OCI-LY1 (cell line): ENCODE data around the gene MRPS26.

Experiments
- H2AFZ ChIP-seq: fragments of 200-600 bp; sonication (generic), shearing (Covaris generic); 2 replicates; pipeline ENCODE4 v1.6.0; 2014; ENCODE audit warnings: antibody characterized with exemption, mild to moderate bottlenecking, low read length
- H3F3A ChIP-seq: fragments of 200-600 bp; sonication (generic), shearing (Covaris generic); 2 replicates; pipeline ENCODE4 v1.6.0; 2014; ENCODE audit warnings: mild to moderate bottlenecking, antibody characterized with exemption, low read length, moderate library complexity; ENCODE audit not compliant: insufficient read depth
- H3K27ac ChIP-seq: fragments of 200-600 bp; sonication (generic); 2 replicates; pipeline ENCODE4 v1.5.1; 2014; ENCODE audit warnings: low read length, mixed run types, mild to moderate bottlenecking, low read depth; ENCODE audit not compliant: poor library complexity, severe bottlenecking
- H3K27me3 ChIP-seq: fragments of 200-600 bp; sonication (generic); 2 replicates; pipeline ENCODE4 v1.6.0; 2014; ENCODE audit warnings: antibody characterized with exemption, mild to moderate bottlenecking, low read length, moderate library complexity; ENCODE audit not compliant: insufficient read depth
- H3K36me3 ChIP-seq: fragments of 200-600 bp; sonication (generic); 2 replicates; pipeline ENCODE4 v1.6.1; 2014; ENCODE audit warnings: mild to moderate bottlenecking, antibody characterized with exemption, low read length, moderate library complexity, mixed read lengths; ENCODE audit not compliant: insufficient read depth
- H3K4me1 ChIP-seq: fragments of 200-600 bp; sonication (generic); 2 replicates; pipeline ENCODE4 v1.5.1; 2014; ENCODE audit warnings: mild to moderate bottlenecking, low read length, moderate library complexity; ENCODE audit not compliant: insufficient read depth, severe bottlenecking
- H3K4me2 ChIP-seq: fragments of 200-600 bp; sonication (generic), shearing (Covaris generic); 2 replicates; pipeline ENCODE4 v1.6.1; 2014; ENCODE audit warnings: low read length
- H3K4me3 ChIP-seq: fragments of 200-600 bp; sonication (generic); 2 replicates; pipeline ENCODE4 v1.5.1; 2014; ENCODE audit warnings: low read length, low read depth, mild to moderate bottlenecking, mixed read lengths; ENCODE audit not compliant: poor library complexity, severe bottlenecking
- H3K79me2 ChIP-seq: fragments of 200-600 bp; shearing (Covaris generic); 2 replicates; pipeline ENCODE4 v1.6.1; 2016; ENCODE audit warnings: mixed run types, low read length, mixed read lengths; ENCODE audit not compliant: insufficient read depth
- H3K9ac ChIP-seq: fragments of 200-600 bp; sonication (generic), shearing (Covaris generic); 2 replicates; pipeline ENCODE4 v1.6.1; 2014; ENCODE audit warnings: mild to moderate bottlenecking, low read length, mixed read lengths
- H3K9me2 ChIP-seq: fragments of 200-600 bp; sonication (generic), shearing (Covaris generic); 2 replicates; pipeline ENCODE4 v1.6.1; 2014; ENCODE audit warnings: low read depth, mild to moderate bottlenecking, low read length, mixed read lengths
- H3K9me3 ChIP-seq: fragments of 200-600 bp; shearing (Covaris generic); 2 replicates; pipeline ENCODE4 v1.6.1; 2014; ENCODE audit warnings: low read length, mixed read lengths
- H4K20me1 ChIP-seq: fragments of 200-600 bp; sonication (generic), shearing (Covaris generic); 2 replicates; pipeline ENCODE4 v1.6.0; 2016; ENCODE audit warnings: mild to moderate bottlenecking, low read length; ENCODE audit not compliant: insufficient read depth
- EZH2 ChIP-seq: fragments of 200-600 bp; sonication (generic), shearing (Covaris generic); IDR thresholded peaks from 2 replicates; pipeline ENCODE4 v1.8.0; 2017; ENCODE audit warnings: borderline replicate concordance, mixed run types, mild to moderate bottlenecking, antibody characterized with exemption, low read length, moderate library complexity, mixed read lengths
- TF ChIP-seq, protein P1 (sequence below): fragments of 200-600 bp; sonication (generic), shearing (Covaris generic); IDR thresholded peaks from 2 replicates; pipeline ENCODE4 v1.5.1; 2017; ENCODE audit warnings: mild to moderate bottlenecking, antibody characterized with exemption, low read length, moderate library complexity, mixed read lengths

MRPS26 gene

DNA sequence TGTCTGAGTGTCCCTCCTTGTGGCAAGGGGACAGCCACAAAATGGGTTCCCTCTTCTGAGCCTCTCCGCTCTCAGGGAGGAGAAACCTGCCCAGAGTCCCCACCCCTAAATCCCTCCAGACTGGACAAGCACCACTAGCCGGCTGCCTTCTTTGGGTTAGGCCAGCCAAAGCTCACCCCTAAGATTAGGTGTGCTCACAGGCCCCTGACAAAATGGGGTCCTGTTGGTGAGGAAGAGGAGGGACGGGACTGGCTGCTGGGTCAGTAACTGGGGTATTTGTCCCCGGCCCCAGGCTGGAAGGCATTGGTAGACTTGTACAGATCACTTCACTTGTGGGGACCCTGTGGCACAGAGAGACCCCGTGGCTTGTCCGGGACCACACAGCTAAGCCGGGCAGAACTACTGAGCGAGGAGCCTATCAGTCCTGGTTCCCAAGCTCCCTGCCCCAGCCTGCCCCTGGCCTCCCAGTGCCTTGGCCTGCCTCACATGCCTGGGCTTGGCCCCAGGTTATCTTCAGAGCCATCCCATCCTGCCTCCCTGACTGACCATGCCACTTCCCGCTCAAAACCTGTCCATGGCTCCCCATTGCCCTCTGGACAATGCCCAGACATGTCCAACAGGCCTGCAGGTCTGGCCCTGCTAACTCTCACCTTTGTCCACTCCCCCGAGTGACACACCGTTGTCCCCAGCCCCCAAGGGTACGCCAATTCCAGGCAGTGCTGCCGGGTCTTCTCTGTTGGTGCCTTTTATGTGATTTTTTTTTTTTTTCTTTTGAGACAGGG, 49.2 kb downstream of the MRPS26 start:
- no peaks in the 10 kb centered on the region for H3K9me3 ChIP-seq
- H4K20me1 ChIP-seq, result no peaks in the 10 kb centered on the region
- H3K27ac ChIP-seq, result no peak overlapping the region
- H3K36me3 ChIP-seq, result no peaks in the 10 kb centered on the region
- H3K4me3 ChIP-seq, result no peak overlapping the region
- no peaks in the 10 kb centered on the region; the same call in 1 of the 2 replicates for H3K27me3 ChIP-seq
- no peak overlapping the region for H2AFZ ChIP-seq
- TF ChIP-seq, protein P1, sequence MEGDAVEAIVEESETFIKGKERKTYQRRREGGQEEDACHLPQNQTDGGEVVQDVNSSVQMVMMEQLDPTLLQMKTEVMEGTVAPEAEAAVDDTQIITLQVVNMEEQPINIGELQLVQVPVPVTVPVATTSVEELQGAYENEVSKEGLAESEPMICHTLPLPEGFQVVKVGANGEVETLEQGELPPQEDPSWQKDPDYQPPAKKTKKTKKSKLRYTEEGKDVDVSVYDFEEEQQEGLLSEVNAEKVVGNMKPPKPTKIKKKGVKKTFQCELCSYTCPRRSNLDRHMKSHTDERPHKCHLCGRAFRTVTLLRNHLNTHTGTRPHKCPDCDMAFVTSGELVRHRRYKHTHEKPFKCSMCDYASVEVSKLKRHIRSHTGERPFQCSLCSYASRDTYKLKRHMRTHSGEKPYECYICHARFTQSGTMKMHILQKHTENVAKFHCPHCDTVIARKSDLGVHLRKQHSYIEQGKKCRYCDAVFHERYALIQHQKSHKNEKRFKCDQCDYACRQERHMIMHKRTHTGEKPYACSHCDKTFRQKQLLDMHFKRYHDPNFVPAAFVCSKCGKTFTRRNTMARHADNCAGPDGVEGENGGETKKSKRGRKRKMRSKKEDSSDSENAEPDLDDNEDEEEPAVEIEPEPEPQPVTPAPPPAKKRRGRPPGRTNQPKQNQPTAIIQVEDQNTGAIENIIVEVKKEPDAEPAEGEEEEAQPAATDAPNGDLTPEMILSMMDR, result no peak
- no peak for TF ChIP-seq EZH2
- no peaks in the 10 kb centered on the region for H3K9me2 ChIP-seq
- no peak overlapping the region for H3K9ac ChIP-seq
- no peaks in the 10 kb centered on the region for H3F3A ChIP-seq
- no peak overlapping the region for H3K4me2 ChIP-seq
- H3K4me1 ChIP-seq, result no peaks in the 10 kb centered on the region
- H3K79me2 ChIP-seq, result no peaks in the 10 kb centered on the region
